ENCODE data around the gene NT5DC4. TPM values are rescaled to one million over a fixed set of nuclear protein-coding genes. Genes with fewer than 3 reads are reported as not detected.
A peak's percentile ranks its signal among the peaks of the same experiment; 100 is the strongest.

Gene NT5DC4
- total and polyA plus RNA-seq, 4 donors = 1.2 TPM; not detected in 3

DNA sequence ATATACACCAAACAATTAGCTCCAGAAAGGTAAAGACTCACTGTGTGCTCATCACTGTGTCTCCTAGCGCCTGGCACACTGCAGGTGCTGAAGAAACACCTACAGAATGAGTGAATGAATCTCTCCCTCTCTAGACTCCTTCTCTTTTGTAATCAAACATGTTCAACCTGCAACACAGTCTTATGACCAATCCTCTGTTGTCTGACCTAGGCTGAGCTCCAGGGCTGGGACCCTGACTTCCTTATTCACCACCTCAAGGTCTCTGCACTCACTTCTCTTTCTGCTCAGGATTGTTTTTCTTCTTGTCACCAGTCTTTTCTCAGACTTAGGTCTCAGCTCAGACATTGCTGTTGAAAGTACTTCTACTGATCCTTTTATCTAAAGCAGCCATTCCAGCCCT, 33.7 kb downstream of the NT5DC4 start:
- DNase-seq (ENCODE audit: low spot score) = no peak
- H3K27ac ChIP-seq (ENCODE audit: low read depth in 1 of 2, low read length in 2 of 2) = peak overlapping the region in 1 of 2 donors; percentile 7

DNA sequence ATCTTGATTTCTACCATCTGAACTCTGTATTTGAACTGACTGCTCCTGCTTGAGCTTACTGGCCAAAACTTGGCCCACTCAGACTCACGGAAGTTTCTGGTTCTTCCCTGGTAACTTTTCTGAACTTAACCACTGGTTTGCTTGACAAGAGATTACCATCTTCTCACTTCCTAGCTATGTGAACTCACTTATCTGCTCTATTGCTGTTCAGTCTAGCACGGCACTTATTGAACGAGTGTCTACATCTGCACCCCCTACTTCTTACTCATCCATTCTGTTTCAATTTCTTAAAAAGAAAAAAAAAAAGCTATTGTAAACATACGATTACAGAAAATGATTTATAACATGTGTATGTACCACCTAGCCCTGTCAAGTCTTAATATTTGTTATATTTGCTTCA, 34.6 kb downstream of the NT5DC4 start:
- DNase-seq (ENCODE audit: low spot score) = no peak
- H3K4me3 ChIP-seq (ENCODE audit: low read depth in 1 of 3, low read length in 3 of 3) = no peak overlapping the region
- H3K9ac ChIP-seq (ENCODE audit: low read depth in 1 of 2, low read length in 2 of 2) = no peak overlapping the region
- no peaks in the 10 kb centered on the region for H3K36me3 ChIP-seq (ENCODE audit: control insufficient read depth in 4 of 4, insufficient read depth in 3 of 4, low read depth in 1 of 4, low read length in 3 of 4)
- no peak overlapping the region for H3K27ac ChIP-seq (ENCODE audit: low read depth in 1 of 2, low read length in 2 of 2)
- no peaks in the 10 kb centered on the region for H3K27me3 ChIP-seq (ENCODE audit: control insufficient read depth in 4 of 4, insufficient read depth in 4 of 4, low read length in 3 of 4)
- peaks cover 4 to 30% (median 16%) of the 10 kb centered on the region in 4 donors for H3K4me1 ChIP-seq (ENCODE audit: control insufficient read depth in 4 of 4, insufficient read depth in 4 of 4, low read length in 3 of 4)
- WGBS = 88% methylated on average over 4 of the region's 4 CpGs
- no peaks in the 10 kb centered on the region for H3K9me3 ChIP-seq (ENCODE audit: control insufficient read depth in 4 of 4, low read length in 3 of 4)
- TF ChIP-seq EGR1 (IDR thresholded peaks at IDR 0.05; ENCODE audit: low read depth in 2 of 2) (no peak), FOXA2 (IDR thresholded peaks at IDR 0.05) (no peak), TAF1 (conservative IDR thresholded peaks at IDR 0.05) (no peak), RAD21 (IDR thresholded peaks at IDR 0.05) (no peak), NR2F2 (IDR thresholded peaks at IDR 0.05) (no peak), HNF4A (conservative IDR thresholded peaks at IDR 0.05) (no peak), YY1 (IDR thresholded peaks at IDR 0.05) (no peak), RXRA (IDR thresholded peaks at IDR 0.05) (no peak), SP1 (IDR thresholded peaks at IDR 0.05) (no peak), FOXA1 (IDR thresholded peaks at IDR 0.05) (no peak), JUND (IDR thresholded peaks at IDR 0.05) (no peak), GABPA (IDR thresholded peaks at IDR 0.05 in 1 of 2, conservative IDR thresholded peaks at IDR 0.05 in 1 of 2) (no peak), HNF4G (IDR thresholded peaks at IDR 0.05) (no peak)
- TF ChIP-seq, protein P1, sequence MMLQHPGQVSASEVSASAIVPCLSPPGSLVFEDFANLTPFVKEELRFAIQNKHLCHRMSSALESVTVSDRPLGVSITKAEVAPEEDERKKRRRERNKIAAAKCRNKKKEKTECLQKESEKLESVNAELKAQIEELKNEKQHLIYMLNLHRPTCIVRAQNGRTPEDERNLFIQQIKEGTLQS (IDR thresholded peaks at IDR 0.05) = no peak
- TF ChIP-seq, protein P2, sequence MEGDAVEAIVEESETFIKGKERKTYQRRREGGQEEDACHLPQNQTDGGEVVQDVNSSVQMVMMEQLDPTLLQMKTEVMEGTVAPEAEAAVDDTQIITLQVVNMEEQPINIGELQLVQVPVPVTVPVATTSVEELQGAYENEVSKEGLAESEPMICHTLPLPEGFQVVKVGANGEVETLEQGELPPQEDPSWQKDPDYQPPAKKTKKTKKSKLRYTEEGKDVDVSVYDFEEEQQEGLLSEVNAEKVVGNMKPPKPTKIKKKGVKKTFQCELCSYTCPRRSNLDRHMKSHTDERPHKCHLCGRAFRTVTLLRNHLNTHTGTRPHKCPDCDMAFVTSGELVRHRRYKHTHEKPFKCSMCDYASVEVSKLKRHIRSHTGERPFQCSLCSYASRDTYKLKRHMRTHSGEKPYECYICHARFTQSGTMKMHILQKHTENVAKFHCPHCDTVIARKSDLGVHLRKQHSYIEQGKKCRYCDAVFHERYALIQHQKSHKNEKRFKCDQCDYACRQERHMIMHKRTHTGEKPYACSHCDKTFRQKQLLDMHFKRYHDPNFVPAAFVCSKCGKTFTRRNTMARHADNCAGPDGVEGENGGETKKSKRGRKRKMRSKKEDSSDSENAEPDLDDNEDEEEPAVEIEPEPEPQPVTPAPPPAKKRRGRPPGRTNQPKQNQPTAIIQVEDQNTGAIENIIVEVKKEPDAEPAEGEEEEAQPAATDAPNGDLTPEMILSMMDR (IDR thresholded peaks at IDR 0.05; ENCODE audit: low read depth, low read length, missing input control) = no peak
- TF ChIP-seq, protein P3, sequence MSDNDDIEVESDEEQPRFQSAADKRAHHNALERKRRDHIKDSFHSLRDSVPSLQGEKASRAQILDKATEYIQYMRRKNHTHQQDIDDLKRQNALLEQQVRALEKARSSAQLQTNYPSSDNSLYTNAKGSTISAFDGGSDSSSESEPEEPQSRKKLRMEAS (IDR thresholded peaks at IDR 0.05) = no peak
- TF ChIP-seq, protein P4, sequence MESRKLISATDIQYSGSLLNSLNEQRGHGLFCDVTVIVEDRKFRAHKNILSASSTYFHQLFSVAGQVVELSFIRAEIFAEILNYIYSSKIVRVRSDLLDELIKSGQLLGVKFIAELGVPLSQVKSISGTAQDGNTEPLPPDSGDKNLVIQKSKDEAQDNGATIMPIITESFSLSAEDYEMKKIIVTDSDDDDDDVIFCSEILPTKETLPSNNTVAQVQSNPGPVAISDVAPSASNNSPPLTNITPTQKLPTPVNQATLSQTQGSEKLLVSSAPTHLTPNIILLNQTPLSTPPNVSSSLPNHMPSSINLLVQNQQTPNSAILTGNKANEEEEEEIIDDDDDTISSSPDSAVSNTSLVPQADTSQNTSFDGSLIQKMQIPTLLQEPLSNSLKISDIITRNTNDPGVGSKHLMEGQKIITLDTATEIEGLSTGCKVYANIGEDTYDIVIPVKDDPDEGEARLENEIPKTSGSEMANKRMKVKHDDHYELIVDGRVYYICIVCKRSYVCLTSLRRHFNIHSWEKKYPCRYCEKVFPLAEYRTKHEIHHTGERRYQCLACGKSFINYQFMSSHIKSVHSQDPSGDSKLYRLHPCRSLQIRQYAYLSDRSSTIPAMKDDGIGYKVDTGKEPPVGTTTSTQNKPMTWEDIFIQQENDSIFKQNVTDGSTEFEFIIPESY (IDR thresholded peaks at IDR 0.05) = no peak

More for the DNA sequence above, 33.7 kb downstream of the NT5DC4 start:
- Histone ChIP-seq H3K9me3 (ENCODE audit: control insufficient read depth in 4 of 4, low read length in 3 of 4) (no peaks in the 10 kb centered on the region), H3K36me3 (ENCODE audit: control insufficient read depth in 4 of 4, insufficient read depth in 3 of 4, low read depth in 1 of 4, low read length in 3 of 4) (no peaks in the 10 kb centered on the region), H3K27me3 (ENCODE audit: control insufficient read depth in 4 of 4, insufficient read depth in 4 of 4, low read length in 3 of 4) (no peaks in the 10 kb centered on the region), H3K9ac (ENCODE audit: low read depth in 1 of 2, low read length in 2 of 2) (peak overlapping the region in 1 of 2 donors; percentile 5), H3K4me1 (ENCODE audit: control insufficient read depth in 4 of 4, insufficient read depth in 4 of 4, low read length in 3 of 4) (peaks cover 4 to 37% (median 19%) of the 10 kb centered on the region in 4 donors), H3K4me3 (ENCODE audit: low read depth in 1 of 3, low read length in 3 of 3) (no peak overlapping the region)
- TF ChIP-seq HNF4G (IDR thresholded peaks at IDR 0.05) (no peak), JUND (IDR thresholded peaks at IDR 0.05) (no peak), FOXA2 (IDR thresholded peaks at IDR 0.05) (no peak), GABPA (IDR thresholded peaks at IDR 0.05 in 1 of 2, conservative IDR thresholded peaks at IDR 0.05 in 1 of 2) (no peak), TAF1 (conservative IDR thresholded peaks at IDR 0.05) (no peak), RXRA (IDR thresholded peaks at IDR 0.05) (no peak), NR2F2 (IDR thresholded peaks at IDR 0.05) (no peak), YY1 (IDR thresholded peaks at IDR 0.05) (no peak)
- TF ChIP-seq, protein P1 (IDR thresholded peaks at IDR 0.05) = no peak
- TF ChIP-seq, protein P3 (IDR thresholded peaks at IDR 0.05) = no peak
- TF ChIP-seq, protein P5, sequence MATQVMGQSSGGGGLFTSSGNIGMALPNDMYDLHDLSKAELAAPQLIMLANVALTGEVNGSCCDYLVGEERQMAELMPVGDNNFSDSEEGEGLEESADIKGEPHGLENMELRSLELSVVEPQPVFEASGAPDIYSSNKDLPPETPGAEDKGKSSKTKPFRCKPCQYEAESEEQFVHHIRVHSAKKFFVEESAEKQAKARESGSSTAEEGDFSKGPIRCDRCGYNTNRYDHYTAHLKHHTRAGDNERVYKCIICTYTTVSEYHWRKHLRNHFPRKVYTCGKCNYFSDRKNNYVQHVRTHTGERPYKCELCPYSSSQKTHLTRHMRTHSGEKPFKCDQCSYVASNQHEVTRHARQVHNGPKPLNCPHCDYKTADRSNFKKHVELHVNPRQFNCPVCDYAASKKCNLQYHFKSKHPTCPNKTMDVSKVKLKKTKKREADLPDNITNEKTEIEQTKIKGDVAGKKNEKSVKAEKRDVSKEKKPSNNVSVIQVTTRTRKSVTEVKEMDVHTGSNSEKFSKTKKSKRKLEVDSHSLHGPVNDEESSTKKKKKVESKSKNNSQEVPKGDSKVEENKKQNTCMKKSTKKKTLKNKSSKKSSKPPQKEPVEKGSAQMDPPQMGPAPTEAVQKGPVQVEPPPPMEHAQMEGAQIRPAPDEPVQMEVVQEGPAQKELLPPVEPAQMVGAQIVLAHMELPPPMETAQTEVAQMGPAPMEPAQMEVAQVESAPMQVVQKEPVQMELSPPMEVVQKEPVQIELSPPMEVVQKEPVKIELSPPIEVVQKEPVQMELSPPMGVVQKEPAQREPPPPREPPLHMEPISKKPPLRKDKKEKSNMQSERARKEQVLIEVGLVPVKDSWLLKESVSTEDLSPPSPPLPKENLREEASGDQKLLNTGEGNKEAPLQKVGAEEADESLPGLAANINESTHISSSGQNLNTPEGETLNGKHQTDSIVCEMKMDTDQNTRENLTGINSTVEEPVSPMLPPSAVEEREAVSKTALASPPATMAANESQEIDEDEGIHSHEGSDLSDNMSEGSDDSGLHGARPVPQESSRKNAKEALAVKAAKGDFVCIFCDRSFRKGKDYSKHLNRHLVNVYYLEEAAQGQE (IDR thresholded peaks at IDR 0.05) = no peak
- 100% methylated on average over 1 of the region's 1 CpG for WGBS
